ENCODE data around the gene ADAMTS10. TPM values are rescaled to one million over a fixed set of nuclear protein-coding genes. Genes with fewer than 3 reads are reported as not detected.
"Not testable (repeated sequence)": the region's sequence is repeated elsewhere in the genome, so short reads cannot be mapped to it uniquely, and the experiment has no call there.

ADAMTS10 gene
- total RNA-seq, 1 donor from 2014 or later: 0.80 TPM

DNA sequence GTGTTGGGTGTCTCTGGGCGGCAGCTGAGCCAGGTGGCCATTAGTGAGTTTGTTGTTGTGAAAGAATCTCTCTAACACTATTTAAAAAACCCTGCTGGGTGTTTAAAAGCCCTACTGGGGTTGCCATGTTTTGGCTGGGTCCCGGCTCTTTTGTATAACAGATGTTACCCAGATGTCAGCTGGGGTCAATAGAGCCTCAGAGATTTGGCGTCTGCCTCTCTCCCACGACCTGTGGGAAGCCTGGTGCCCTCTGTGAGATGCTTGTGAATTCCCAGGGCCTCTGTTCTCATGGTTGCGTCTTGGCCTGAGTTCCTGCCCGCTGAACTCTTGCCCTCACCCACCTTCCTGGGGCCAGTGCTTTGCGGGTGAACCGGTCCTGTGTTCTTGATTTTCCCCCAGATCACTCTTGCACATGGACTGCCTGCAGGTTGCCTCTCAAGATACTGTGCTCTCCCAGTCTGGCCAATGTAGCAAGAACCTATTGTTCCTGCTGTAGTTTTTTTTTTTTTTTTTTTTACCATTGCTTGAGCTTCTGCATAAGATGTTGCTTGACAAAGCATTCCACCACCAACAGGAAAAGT lies 29.4 kb upstream of the ADAMTS10 start:
- Mint-ChIP-seq H3K27me3 (ENCODE audit: low read depth) (peaks cover 11% of the 10 kb centered on the region), H3K9me3 (peaks cover 9% of the 10 kb centered on the region), H3K4me3 (ENCODE audit: low read depth) (no peak overlapping the region), H3K27ac (no peak overlapping the region), H3K4me1 (ENCODE audit: low read depth) (no peaks in the 10 kb centered on the region), H3K36me3 (ENCODE audit: low read depth) (no peaks in the 10 kb centered on the region)
- intact Hi-C loops (cut with micrococcal nuclease): no loop called here
- no peak for DNase-seq (ENCODE audit: low spot score)

- Mint-ChIP-seq H3K27ac (no peak overlapping the region), H3K27me3 (ENCODE audit: low read depth) (peaks cover 11% of the 10 kb centered on the region), H3K4me3 (ENCODE audit: low read depth) (no peak overlapping the region), H3K36me3 (ENCODE audit: low read depth) (no peaks in the 10 kb centered on the region), H3K9me3 (peaks cover 9% of the 10 kb centered on the region), H3K4me1 (ENCODE audit: low read depth) (no peaks in the 10 kb centered on the region)
- no peak for DNase-seq (ENCODE audit: low spot score)
- intact Hi-C loops (cut with micrococcal nuclease): no loop called here
These were observed 27.6 kb upstream of the ADAMTS10 start for GRCh38 chr19:8638078-8638619.

DNA sequence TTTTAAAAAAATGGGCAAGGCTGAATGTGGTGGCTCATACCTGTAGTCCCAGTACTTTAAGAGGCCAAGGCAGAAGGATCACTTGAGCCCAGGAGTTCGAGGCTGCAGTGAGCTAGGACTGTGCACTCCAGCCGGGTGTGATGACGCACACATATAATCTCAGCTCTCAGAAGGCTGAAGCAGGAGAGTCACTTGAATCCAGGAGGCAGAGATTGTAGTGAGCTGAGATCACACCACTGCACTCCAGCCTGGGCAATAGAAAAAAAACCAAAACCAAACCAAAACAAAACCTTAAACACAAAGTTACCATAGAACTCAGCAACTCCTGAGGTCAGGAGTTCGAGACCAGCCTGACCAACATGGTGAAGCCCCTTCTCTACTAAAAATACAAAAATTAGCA lies 26.6 kb upstream of the ADAMTS10 start:
- H3K36me3 Mint-ChIP-seq (ENCODE audit: low read depth); DNase-seq (ENCODE audit: low spot score); H3K4me1 Mint-ChIP-seq (ENCODE audit: low read depth); intact Hi-C loops (cut with micrococcal nuclease); H3K9me3 Mint-ChIP-seq; H3K27ac Mint-ChIP-seq; H3K4me3 Mint-ChIP-seq (ENCODE audit: low read depth): not testable (repeated sequence)
- peaks cover 11% of the 10 kb centered on the region for H3K27me3 Mint-ChIP-seq (ENCODE audit: low read depth)

DNA sequence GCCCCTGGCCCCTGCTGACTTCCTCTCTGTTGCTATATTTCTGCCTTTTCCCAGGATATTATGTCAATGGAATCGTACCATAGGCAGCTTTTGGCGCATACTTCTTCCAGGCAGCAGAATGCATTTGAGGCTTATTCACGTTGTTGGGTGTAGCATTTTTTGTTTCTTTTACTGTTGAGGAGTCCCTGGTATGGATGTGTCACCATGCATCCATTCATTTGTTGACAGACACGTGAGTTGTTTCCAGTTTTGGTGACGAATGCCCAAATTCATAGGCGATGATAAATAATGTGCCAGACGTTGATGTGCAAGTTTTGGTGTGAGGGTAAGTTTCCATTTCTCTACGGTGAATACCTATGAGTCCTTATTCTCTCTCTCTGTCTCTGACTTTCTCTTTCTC lies 24.9 kb upstream of the ADAMTS10 start:
- no peaks in the 10 kb centered on the region for H3K9me3 Mint-ChIP-seq

GRCh38 chr19:8631425-8631819 lies 20.9 kb upstream of the ADAMTS10 start:
- no peak for DNase-seq (ENCODE audit: low spot score)
- no peaks in the 10 kb centered on the region for H3K36me3 Mint-ChIP-seq (ENCODE audit: low read depth)
- no peaks in the 10 kb centered on the region for H3K27me3 Mint-ChIP-seq (ENCODE audit: low read depth)
- no peak overlapping the region for H3K4me3 Mint-ChIP-seq (ENCODE audit: low read depth)
- H3K27ac Mint-ChIP-seq: no peak overlapping the region
- no peaks in the 10 kb centered on the region for H3K4me1 Mint-ChIP-seq (ENCODE audit: low read depth)
- no peaks in the 10 kb centered on the region for H3K9me3 Mint-ChIP-seq
- intact Hi-C loops (cut with micrococcal nuclease): no loop called here

More for the DNA sequence above, 24.9 kb upstream of the ADAMTS10 start:
- Mint-ChIP-seq H3K27me3 (ENCODE audit: low read depth) (peaks cover 11% of the 10 kb centered on the region), H3K4me3 (ENCODE audit: low read depth) (no peak overlapping the region), H3K36me3 (ENCODE audit: low read depth) (no peaks in the 10 kb centered on the region), H3K4me1 (ENCODE audit: low read depth) (no peaks in the 10 kb centered on the region), H3K27ac (no peak overlapping the region)
- intact Hi-C loops (cut with micrococcal nuclease): no loop called here
- DNase-seq (ENCODE audit: low spot score): no peak

DNA sequence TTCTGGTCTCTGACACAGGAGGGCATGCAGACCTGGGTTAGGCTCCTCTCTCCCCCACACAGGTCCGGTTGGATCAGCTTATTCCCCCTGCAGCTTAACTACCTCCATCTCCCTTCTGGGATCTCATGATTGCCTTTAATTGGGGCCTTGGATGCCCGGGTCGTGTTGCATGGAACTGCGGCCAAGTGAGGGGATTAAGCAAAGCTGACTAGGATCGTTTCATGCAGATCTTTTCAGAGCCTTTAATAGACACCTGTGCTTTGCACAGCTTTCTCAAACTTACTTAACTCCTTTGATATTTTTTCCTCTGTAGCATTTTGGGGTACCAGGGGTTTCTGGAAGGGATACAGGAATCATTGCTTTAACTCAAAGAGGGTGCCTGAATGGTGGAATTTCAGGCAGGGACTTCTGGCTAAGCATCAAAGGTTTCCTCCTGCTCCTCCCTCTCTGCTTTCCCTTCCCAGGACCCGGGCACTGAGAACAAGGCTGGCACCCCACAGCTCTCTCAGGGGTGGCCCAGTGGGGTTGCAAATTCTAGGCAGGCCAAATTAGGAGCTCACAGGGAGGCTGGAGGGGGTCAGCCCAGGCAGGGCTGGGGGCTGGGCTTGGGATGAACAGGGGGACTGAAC lies 20.4 kb upstream of the ADAMTS10 start:
- Mint-ChIP-seq H3K27me3 (ENCODE audit: low read depth) (no peaks in the 10 kb centered on the region), H3K36me3 (ENCODE audit: low read depth) (no peaks in the 10 kb centered on the region), H3K4me3 (ENCODE audit: low read depth) (no peak overlapping the region), H3K9me3 (no peaks in the 10 kb centered on the region), H3K27ac (no peak overlapping the region), H3K4me1 (ENCODE audit: low read depth) (no peaks in the 10 kb centered on the region)
- intact Hi-C loops (cut with micrococcal nuclease): no loop called here
- DNase-seq (ENCODE audit: low spot score): no peak

DNA sequence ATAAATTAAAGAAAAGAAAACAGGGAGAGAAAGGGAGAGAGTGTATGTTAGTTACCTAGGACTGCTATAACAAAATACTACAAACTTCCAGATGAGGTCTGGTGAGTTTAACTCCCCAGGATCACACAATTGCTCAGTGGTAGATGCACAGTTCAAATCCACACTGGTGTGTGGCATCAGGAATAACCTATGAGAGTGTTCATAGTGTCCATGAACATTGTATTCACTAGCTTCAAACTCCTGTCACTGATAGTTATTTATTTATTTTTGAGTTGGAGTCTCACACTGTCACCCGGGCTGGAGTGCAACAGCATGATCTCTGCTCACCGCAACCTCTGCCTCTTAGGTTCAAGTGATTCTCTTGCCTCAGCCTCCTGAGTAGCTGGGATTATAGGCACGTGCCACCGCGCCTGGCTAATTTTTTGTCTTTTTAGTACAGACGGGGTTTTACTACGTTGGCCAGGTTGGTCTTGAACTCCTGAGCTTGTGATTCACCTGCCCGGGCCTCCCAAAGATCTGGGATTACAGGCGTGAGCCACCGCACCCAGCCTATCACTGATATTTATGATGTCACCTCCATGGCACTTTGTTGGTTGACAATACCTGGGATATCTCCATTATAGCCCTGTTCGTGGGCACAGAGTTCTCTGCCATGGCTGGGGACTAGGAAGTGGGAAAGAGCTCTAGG lies 19.6 kb upstream of the ADAMTS10 start, which contains the start of gene NFILZ:
Gene NFILZ (plus strand): TSS at position 638 of the 688 bp plus-strand sequence. CDS start 46,133 bp downstream, outside the sequence.
- no peaks in the 10 kb centered on the region for H3K27me3 Mint-ChIP-seq (ENCODE audit: low read depth)
- no peaks in the 10 kb centered on the region for H3K36me3 Mint-ChIP-seq (ENCODE audit: low read depth)
- H3K9me3 Mint-ChIP-seq: no peaks in the 10 kb centered on the region
- H3K27ac Mint-ChIP-seq: no peak within 1 kb of the TSS
- DNase-seq (ENCODE audit: low spot score): no peak
- intact Hi-C loops (cut with micrococcal nuclease): loop anchor here (10.0 kb wide), 1 partner anchor 745 kb away; the partner anchor contains the start of gene LRRC8E
- H3K4me1 Mint-ChIP-seq (ENCODE audit: low read depth): no peaks in the 10 kb centered on the region
- H3K4me3 Mint-ChIP-seq (ENCODE audit: low read depth): no peak within 1 kb of the TSS

- H3K4me1 Mint-ChIP-seq (ENCODE audit: low read depth): no peaks in the 10 kb centered on the region
- no peak for DNase-seq (ENCODE audit: low spot score)
- H3K36me3 Mint-ChIP-seq (ENCODE audit: low read depth): no peaks in the 10 kb centered on the region
- H3K4me3 Mint-ChIP-seq (ENCODE audit: low read depth): no peak overlapping the region
- H3K27ac Mint-ChIP-seq: no peak overlapping the region
- no peaks in the 10 kb centered on the region for H3K27me3 Mint-ChIP-seq (ENCODE audit: low read depth)
- H3K9me3 Mint-ChIP-seq: no peaks in the 10 kb centered on the region
- intact Hi-C loops (cut with micrococcal nuclease): loop anchor here (10.0 kb wide), 1 partner anchor 744 kb away; the partner anchor contains the start of gene LRRC8E
These were observed 18.7 kb upstream of the ADAMTS10 start for GRCh38 chr19:8629184-8629583.

GRCh38 chr19:8626842-8627241 lies 16.3 kb upstream of the ADAMTS10 start:
- no peaks in the 10 kb centered on the region for H3K36me3 Mint-ChIP-seq (ENCODE audit: low read depth)
- H3K27ac Mint-ChIP-seq: no peak overlapping the region
- intact Hi-C loops (cut with micrococcal nuclease): loop anchor here (10.0 kb wide), 1 partner anchor 742 kb away; the partner anchor contains the start of gene LRRC8E
- H3K4me3 Mint-ChIP-seq (ENCODE audit: low read depth): no peak overlapping the region
- DNase-seq (ENCODE audit: low spot score): no peak
- no peaks in the 10 kb centered on the region for H3K4me1 Mint-ChIP-seq (ENCODE audit: low read depth)
- no peaks in the 10 kb centered on the region for H3K9me3 Mint-ChIP-seq
- no peaks in the 10 kb centered on the region for H3K27me3 Mint-ChIP-seq (ENCODE audit: low read depth)

DNA sequence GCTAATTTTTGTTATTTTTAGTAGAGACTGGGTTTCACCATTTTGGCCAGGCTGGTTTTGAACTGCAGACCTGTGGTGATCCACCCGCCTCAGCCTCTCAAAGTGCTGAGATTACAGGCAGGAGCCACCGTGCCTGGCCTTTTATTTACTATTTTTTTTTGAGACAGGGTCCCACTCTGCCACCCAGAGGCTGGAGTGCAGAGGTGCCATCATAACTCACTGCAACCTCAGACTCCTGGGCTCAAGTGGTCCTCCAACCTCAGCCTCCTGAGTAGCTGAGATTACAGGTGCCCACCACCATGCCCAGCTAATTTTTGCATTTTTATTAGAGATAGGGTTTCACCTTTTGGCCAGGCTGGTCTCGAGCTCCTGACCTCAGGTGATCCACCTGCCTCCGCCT lies 12.4 kb upstream of the ADAMTS10 start:
- not testable (repeated sequence) for DNase-seq (ENCODE audit: low spot score); H3K9me3 Mint-ChIP-seq; H3K27me3 Mint-ChIP-seq (ENCODE audit: low read depth); H3K4me1 Mint-ChIP-seq (ENCODE audit: low read depth); H3K36me3 Mint-ChIP-seq (ENCODE audit: low read depth); H3K4me3 Mint-ChIP-seq (ENCODE audit: low read depth); H3K27ac Mint-ChIP-seq
- intact Hi-C loops (cut with micrococcal nuclease): loop anchor here (10.0 kb wide), 1 partner anchor 738 kb away; the partner anchor contains the start of gene LRRC8E

DNA sequence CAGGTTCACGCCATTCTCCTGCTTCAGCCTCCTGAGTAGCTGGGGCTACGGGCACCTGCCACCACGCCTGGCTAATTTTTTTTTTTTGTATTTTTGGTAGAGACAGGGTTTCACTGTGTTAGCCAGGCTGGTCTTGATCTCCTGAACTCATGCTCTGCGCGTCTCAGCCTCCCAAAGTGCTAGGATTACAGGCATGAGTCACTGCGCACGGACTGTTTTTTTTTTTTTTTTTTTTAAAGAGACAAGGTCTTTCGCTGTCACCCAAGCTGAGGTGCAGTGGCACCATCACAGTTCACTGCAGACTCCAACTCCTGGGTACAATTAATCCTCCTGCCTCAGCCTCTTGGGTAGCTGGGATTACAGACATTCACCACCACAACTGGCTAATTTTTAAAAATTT lies 8.2 kb upstream of the ADAMTS10 start:
- no peak for DNase-seq (ENCODE audit: low spot score)
- Mint-ChIP-seq H3K4me1 (ENCODE audit: low read depth) (peaks cover 2% of the 10 kb centered on the region), H3K9me3 (no peaks in the 10 kb centered on the region), H3K27ac (no peak overlapping the region), H3K27me3 (ENCODE audit: low read depth) (peaks cover 2% of the 10 kb centered on the region), H3K4me3 (ENCODE audit: low read depth) (no peak overlapping the region), H3K36me3 (ENCODE audit: low read depth) (no peaks in the 10 kb centered on the region)
- intact Hi-C loops (cut with micrococcal nuclease): no loop called here

- H3K27me3 Mint-ChIP-seq (ENCODE audit: low read depth): peaks cover 2% of the 10 kb centered on the region
- no peaks in the 10 kb centered on the region for H3K36me3 Mint-ChIP-seq (ENCODE audit: low read depth)
- H3K4me1 Mint-ChIP-seq (ENCODE audit: low read depth): peaks cover 2% of the 10 kb centered on the region
- H3K27ac Mint-ChIP-seq: no peak overlapping the region
- DNase-seq (ENCODE audit: low spot score): no peak
- intact Hi-C loops (cut with micrococcal nuclease): no loop called here
- no peak overlapping the region for H3K4me3 Mint-ChIP-seq (ENCODE audit: low read depth)
- no peaks in the 10 kb centered on the region for H3K9me3 Mint-ChIP-seq
These were observed 7.5 kb upstream of the ADAMTS10 start for GRCh38 chr19:8617984-8618383.

DNA sequence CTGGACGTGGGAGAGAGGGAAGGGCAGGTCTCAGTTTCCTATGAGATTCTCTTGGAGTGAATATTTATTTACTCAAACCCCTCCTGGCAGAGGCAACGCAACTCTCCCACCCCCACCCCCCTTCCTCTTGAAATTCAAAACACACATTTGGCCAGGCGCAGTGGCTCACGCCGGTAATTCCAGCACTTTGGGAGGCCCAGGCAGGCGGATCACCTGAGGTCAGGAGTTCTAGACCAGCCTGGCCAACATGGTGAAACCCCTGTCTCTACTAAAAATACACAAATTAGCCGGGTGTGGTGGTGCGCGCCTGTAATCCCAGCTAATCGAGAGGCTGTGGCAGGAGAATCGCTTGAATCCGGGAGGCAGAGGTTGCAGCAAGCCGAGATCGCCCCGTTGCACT lies 6.8 kb upstream of the ADAMTS10 start:
- H3K4me3 Mint-ChIP-seq (ENCODE audit: low read depth); H3K9me3 Mint-ChIP-seq; H3K27ac Mint-ChIP-seq; H3K27me3 Mint-ChIP-seq (ENCODE audit: low read depth); H3K36me3 Mint-ChIP-seq (ENCODE audit: low read depth); H3K4me1 Mint-ChIP-seq (ENCODE audit: low read depth); DNase-seq (ENCODE audit: low spot score); intact Hi-C loops (cut with micrococcal nuclease): not testable (repeated sequence)

Measured in activated T-helper 2 cell treated with anti-CD3 and anti-CD28 coated beads, Interferon-gamma antibody, Interleukin-2, Interleukin-4, amounts not matched to agents 10 μg/mL and 5 μg/mL and 100 μg/mL, durations not matched to agents 14 hours and 24 hours and 36 hours (primary cell).